Cardiac fibroblast (primary cell): Measurements from ENCODE around the gene GMEB1.

Experiments used
- DNase-seq, 2 donors: peaks; one replicate each; pipeline versions ENCODE4 v3.0.0 to v3.0.0-alpha.2; 2010; ENCODE audit warnings: low read depth in 2 of 2
- H3K4me3 ChIP-seq, 2 donors: replicated peaks in 1 of 2; 1 replicate in 1 of 2; 2 replicates in 1 of 2; pipeline ENCODE4 v1.5.1; 2011; ENCODE audit warnings: low read depth in 2 of 2, low read length in 2 of 2, mild to moderate bottlenecking in 2 of 2, moderate library complexity in 1 of 2
- TF ChIP-seq, protein P1 (sequence below): IDR thresholded peaks from one replicate; pipeline ENCODE4 v1.5.1; 2011; ENCODE audit warnings: low read depth, mild to moderate bottlenecking, low read length, inconsistent platforms

Gene GMEB1, protein sequence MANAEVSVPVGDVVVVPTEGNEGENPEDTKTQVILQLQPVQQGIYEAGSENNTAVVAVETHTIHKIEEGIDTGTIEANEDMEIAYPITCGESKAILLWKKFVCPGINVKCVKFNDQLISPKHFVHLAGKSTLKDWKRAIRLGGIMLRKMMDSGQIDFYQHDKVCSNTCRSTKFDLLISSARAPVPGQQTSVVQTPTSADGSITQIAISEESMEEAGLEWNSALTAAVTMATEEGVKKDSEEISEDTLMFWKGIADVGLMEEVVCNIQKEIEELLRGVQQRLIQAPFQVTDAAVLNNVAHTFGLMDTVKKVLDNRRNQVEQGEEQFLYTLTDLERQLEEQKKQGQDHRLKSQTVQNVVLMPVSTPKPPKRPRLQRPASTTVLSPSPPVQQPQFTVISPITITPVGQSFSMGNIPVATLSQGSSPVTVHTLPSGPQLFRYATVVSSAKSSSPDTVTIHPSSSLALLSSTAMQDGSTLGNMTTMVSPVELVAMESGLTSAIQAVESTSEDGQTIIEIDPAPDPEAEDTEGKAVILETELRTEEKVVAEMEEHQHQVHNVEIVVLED

GRCh38 chr1:28668191-28668955 lies at the start of gene GMEB1:
Gene GMEB1, plus strand, starts transcription at chr1:28668784. Its CDS starts 14,829 bp downstream, at chr1:28683613.
- TF ChIP-seq, protein P1, sequence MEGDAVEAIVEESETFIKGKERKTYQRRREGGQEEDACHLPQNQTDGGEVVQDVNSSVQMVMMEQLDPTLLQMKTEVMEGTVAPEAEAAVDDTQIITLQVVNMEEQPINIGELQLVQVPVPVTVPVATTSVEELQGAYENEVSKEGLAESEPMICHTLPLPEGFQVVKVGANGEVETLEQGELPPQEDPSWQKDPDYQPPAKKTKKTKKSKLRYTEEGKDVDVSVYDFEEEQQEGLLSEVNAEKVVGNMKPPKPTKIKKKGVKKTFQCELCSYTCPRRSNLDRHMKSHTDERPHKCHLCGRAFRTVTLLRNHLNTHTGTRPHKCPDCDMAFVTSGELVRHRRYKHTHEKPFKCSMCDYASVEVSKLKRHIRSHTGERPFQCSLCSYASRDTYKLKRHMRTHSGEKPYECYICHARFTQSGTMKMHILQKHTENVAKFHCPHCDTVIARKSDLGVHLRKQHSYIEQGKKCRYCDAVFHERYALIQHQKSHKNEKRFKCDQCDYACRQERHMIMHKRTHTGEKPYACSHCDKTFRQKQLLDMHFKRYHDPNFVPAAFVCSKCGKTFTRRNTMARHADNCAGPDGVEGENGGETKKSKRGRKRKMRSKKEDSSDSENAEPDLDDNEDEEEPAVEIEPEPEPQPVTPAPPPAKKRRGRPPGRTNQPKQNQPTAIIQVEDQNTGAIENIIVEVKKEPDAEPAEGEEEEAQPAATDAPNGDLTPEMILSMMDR, result no peak
- H3K4me3 ChIP-seq, result peak within 1 kb of the TSS; percentile 80

DNA sequence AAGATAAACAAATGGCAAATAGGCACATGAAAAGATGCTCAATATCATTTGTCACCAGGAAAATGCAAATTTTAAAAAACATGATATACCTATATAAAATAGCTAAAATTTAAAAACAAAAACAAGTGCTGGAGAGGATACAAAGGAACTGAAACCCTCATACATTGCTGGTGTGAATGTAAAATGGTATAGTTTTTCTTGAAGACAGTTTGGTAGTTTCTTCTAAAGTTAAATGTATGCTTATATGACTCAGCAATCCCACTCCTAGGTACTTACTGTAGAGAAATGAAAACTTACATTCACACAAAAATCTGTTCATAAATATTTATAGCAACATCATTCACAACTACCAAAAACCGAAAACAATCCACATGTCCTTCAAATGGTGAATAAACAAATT lies 36.9 kb upstream of the GMEB1 start:
- TF ChIP-seq, protein P1, result no peak
- no peak for DNase-seq
- no peak overlapping the region for H3K4me3 ChIP-seq

More at GRCh38 chr1:28668191-28668955, at the start of gene GMEB1:
- peak; percentile 87 to 91 for DNase-seq

DNA sequence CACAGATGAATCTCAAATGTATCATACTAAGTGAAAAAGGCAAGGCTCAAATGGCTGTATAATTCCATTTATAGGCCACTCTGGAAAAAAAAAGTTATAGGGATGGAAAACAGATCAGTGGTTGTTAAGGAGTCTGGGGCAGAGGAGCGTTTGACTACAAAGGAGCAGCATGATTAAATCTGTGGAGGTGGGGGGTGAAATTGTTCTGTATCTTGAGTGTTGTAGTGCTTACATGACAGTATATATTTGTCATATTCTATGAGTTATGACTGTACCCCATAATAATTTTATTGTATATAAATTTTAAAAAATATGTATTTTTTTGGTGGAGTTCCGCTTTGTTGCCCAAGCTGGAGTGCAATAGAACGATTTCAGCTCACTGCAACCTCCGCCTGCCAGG lies 36.0 kb upstream of the GMEB1 start:
- H3K4me3 ChIP-seq, result no peak overlapping the region
- DNase-seq, result no peak
- TF ChIP-seq, protein P1, result no peak

DNA sequence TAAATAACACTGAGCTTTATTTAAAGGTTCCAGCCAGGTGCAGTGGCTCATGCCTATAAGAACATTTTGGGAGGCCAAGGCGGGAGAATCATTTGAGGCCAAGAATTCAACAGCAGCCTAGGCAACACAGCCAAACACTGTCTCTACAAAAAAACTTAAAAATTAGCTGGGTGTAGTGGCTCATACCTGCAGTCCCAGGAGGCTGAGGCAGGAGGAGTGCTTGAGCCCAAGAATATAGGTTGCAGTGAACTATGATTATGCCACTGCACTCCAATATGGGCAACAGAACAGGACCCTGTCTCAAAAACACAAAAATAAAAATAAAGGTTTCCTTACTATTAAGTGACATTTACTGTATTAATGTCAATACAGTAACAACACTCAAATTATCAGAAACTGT lies 27.8 kb upstream of the GMEB1 start:
- TF ChIP-seq, protein P1, result peak; percentile 37
- DNase-seq, result peak; percentile 15 to 24
- no peak overlapping the region for H3K4me3 ChIP-seq

- DNase-seq, result peak in 1 of 2 donors; percentile 40
- H3K4me3 ChIP-seq, result peak overlapping the region; percentile 73 to 85
- TF ChIP-seq, protein P1, result no peak
Observed at GRCh38 chr1:28642056-28642846, 26.3 kb upstream of the GMEB1 start.

- peak; percentile 95 to 97 for DNase-seq
- TF ChIP-seq, protein P1, result no peak
- peak within 1 kb of the TSS; percentile 73 to 85 for H3K4me3 ChIP-seq
Observed at GRCh38 chr1:28642847-28643635, 25.5 kb upstream of the GMEB1 start, which contains the start of gene TAF12. Gene TAF12, minus strand, starts transcription at chr1:28643067. Its CDS starts 20,986 bp downstream, at chr1:28622081.
